ENCODE measurements around the gene GABRP.

The GABRP gene

DNA sequence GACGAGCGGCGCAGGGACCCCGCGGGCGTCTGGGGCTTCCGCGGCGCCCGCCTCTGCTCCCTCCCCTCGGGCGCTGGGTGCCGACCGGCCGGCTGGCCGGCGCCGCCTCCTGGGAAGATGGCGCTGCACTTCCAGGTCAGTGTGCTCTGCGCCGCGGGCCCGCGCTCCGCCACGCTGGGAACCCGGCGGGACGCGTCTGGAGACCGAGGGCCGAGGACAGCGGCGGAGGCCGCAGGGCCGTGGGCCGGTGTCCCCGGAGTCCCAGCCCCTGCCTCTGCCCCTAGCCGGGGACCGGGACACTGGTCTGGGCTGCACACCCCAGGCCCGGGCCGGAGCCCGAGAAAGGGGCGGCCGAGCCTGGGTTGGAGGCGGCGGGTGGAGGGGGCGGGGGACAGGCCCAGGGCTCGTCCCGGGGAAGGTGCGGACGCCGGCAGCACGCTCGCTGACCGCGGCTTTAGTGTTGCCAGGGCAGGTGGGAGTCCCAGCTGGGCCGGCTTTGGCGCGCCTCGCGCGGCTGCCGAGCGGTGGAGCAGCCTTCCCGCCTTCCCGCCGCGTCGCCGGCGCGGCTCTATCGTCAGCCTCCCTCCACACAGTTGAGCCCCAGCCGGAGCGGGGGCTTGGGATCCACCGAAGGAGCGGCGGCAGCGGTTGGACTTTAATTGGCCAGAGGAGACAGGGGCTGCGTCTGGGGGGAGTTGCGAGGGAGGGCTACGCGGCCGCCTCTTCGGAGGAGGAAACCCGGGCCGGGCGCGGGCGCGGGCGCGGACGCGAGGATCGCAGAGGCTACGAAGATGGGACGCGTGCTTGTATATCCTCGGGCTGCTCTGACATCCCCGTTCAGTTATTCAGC, 78.6 kb downstream of the GABRP start, which contains the start of gene RANBP17:
RANBP17 (plus strand) TSS at position 102 of the 850 bp plus-strand sequence.
- DNase-seq (ENCODE audit: low spot score), result peak; percentile 81

DNA sequence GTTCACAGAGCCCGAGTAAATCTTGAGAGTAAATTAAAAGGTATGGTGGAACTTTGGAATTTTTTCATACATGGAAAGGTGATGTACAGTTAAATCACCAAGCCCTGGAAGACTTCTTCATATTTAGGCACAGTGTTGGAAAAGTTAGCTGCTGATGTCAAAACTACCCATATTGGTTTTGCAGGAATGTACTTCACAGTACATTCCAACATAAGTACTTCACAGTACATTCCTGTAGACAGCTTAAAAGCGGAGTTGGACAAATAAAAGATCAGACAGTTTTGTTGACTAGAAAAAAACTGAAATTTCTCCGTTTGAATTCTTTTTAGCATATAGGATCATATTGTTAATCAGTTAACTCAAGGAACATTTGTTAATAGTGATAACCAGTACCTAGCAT, 80.1 kb downstream of the GABRP start:
- DNase-seq (ENCODE audit: low spot score), result no peak
